ENCODE results near the gene DUSP15. TPM values are rescaled to one million over a fixed set of nuclear protein-coding genes. Genes with fewer than 3 reads are reported as not detected.

DUSP15 gene
- total and polyA plus RNA-seq, 2 of the 8 experiments (the other 6 are each of a cell fraction or from before 2014, with no cell fraction given): 0.91 to 3.2 TPM

GRCh38 chr20:31881945-31882344 is 11.6 kb upstream of the DUSP15 start:
- Histone ChIP-seq H3K36me3 (ENCODE audit: control insufficient read depth in 2 of 4, insufficient read depth in 4 of 4, low read length in 3 of 4) (no peaks in the 10 kb centered on the region), H2BK12ac (ENCODE audit: low read depth, low read length) (no peak overlapping the region), H4K20me1 (replicated peaks in 1 of 2; ENCODE audit: control insufficient read depth in 1 of 2, insufficient read depth in 2 of 2, low read length in 2 of 2) (no peaks in the 10 kb centered on the region), H3K79me1 (ENCODE audit: low read depth, low read length) (no peaks in the 10 kb centered on the region), H2BK120ac (replicated peaks; ENCODE audit: low read depth, low read length) (no peak overlapping the region), H3K14ac (ENCODE audit: insufficient read length) (no peak overlapping the region), H4K8ac (ENCODE audit: extremely low read depth, insufficient read depth, low read length) (no peak overlapping the region), H3K27ac (ENCODE audit: low read depth, low read length) (no peak overlapping the region), H2BK20ac (ENCODE audit: low read length) (no peak overlapping the region), H4K5ac (ENCODE audit: insufficient read length, low read depth, low read length) (no peak overlapping the region), H2BK15ac (ENCODE audit: low read length) (no peak overlapping the region), H2AFZ (ENCODE audit: low read length) (no peak overlapping the region), H3K4me1 (replicated peaks in 1 of 4; ENCODE audit: control insufficient read depth in 3 of 4, insufficient read depth in 4 of 4, low read length in 3 of 4) (peaks cover 0 to 7% (median 4%) of the 10 kb centered on the region in 4 experiments; a peak in 4 of 7 replicates), H3K23me2 (ENCODE audit: low read depth, low read length) (peaks cover 7% of the 10 kb centered on the region; the same call in 1 of the 2 replicates), H2BK5ac (ENCODE audit: low read depth, low read length) (no peak overlapping the region), H3K4me2 (ENCODE audit: insufficient read depth in 1 of 2, low read depth in 2 of 2, low read length in 2 of 2) (no peak overlapping the region), H3K4ac (replicated peaks; ENCODE audit: insufficient read length, low read depth, low read length) (no peak overlapping the region), H3K9me3 (ENCODE audit: insufficient read depth in 2 of 2, low read depth in 1 of 2, low read length in 1 of 2) (no peaks in the 10 kb centered on the region), H4K91ac (replicated peaks; ENCODE audit: insufficient read length, low read length) (no peak overlapping the region), H3K27me3 (replicated peaks in 1 of 4; ENCODE audit: control insufficient read depth in 3 of 4, extremely low read depth in 1 of 4, insufficient read depth in 3 of 4, low read length in 3 of 4) (peaks cover 0 to 3% (median 0%) of the 10 kb centered on the region in 4 experiments; a peak in 3 of 7 replicates), H3K23ac (ENCODE audit: insufficient read length) (no peak overlapping the region), H3K18ac (ENCODE audit: extremely low read depth, low read length) (no peak overlapping the region), H3K9ac (replicated peaks in 1 of 4; ENCODE audit: extremely low read depth in 1 of 4, low read depth in 3 of 4, low read length in 3 of 4) (no peak overlapping the region), H3K79me2 (ENCODE audit: control insufficient read depth in 1 of 2, insufficient read depth in 2 of 2, low read length in 2 of 2) (no peaks in the 10 kb centered on the region), H3K56ac (replicated peaks; ENCODE audit: insufficient read length, low read depth, low read length) (no peak overlapping the region), H3K4me3 (ENCODE audit: extremely low read depth in 1 of 4, insufficient read depth in 2 of 4, low read depth in 3 of 4, low read length in 4 of 4) (no peak overlapping the region), H2AK5ac (ENCODE audit: low read depth, low read length) (no peak overlapping the region)
- ChIA-PET CTCF (ENCODE audit: partially characterized antibody) (interaction anchor here (0.7 to 2.3 kb wide), 9 partner anchors 11 to 149 kb away, joined by 3 to 6 read pairs (median 3); no protein-coding TSS in a partner anchor), POLR2A (ENCODE audit: partially characterized antibody) (interaction anchor here (1.5 kb wide), 1 partner anchor 70 kb away, joined by 3 read pairs; the partner anchor contains the start of gene PDRG1)
- 84% methylated on average over 5 of the region's 5 CpGs; no CpG with 5 or more reads in 1 of the 2 experiments for WGBS, 2 experiments (ENCODE audit: extremely low coverage in 1 of 2, insufficient coverage in 1 of 2, insufficient read length in 1 of 2, insufficient replicate concordance in 2 of 2, low coverage in 1 of 2, low lambda C conversion rate in 2 of 2, missing lambda C conversion rate in 1 of 2)
- TF ChIP-seq NANOG (IDR thresholded peaks at IDR 0.05; ENCODE audit: insufficient read depth, low read depth, low read length, poor library complexity, severe bottlenecking) (no peak), CBX5 (IDR thresholded peaks at IDR 0.05; ENCODE audit: low read depth, low read length) (no peak), CTCF (IDR thresholded peaks at IDR 0.05; ENCODE audit: control extremely low read depth in 1 of 3, insufficient read depth in 1 of 3, low read depth in 1 of 3, low read length in 3 of 3) (no peak)
- FAIRE-seq (peak; percentile 19), DNase-seq (ENCODE audit: low read depth in 1 of 2, low spot score in 2 of 2) (no peak)

Data from H1 (cell line).